Breast epithelium (tissue), 3 donors: Measurements from ENCODE around the gene GTPBP2.

Source experiments
- POLR2AphosphoS5 ChIP-seq, 3 donors: sonication (generic); formaldehyde crosslinking; IDR thresholded peaks; one replicate each; pipeline ENCODE4 v1.6.1; 2017; ENCODE audit warnings: antibody characterized with exemption in 3 of 3
- TF ChIP-seq, protein P1 (sequence below), 3 donors: fragments of 450-650 bp; IDR thresholded peaks; one replicate each; pipeline ENCODE4 v1.5.1; 2016 to 2017; ENCODE audit warnings: antibody characterized with exemption in 3 of 3, mild to moderate bottlenecking in 3 of 3, moderate library complexity in 3 of 3

DNA sequence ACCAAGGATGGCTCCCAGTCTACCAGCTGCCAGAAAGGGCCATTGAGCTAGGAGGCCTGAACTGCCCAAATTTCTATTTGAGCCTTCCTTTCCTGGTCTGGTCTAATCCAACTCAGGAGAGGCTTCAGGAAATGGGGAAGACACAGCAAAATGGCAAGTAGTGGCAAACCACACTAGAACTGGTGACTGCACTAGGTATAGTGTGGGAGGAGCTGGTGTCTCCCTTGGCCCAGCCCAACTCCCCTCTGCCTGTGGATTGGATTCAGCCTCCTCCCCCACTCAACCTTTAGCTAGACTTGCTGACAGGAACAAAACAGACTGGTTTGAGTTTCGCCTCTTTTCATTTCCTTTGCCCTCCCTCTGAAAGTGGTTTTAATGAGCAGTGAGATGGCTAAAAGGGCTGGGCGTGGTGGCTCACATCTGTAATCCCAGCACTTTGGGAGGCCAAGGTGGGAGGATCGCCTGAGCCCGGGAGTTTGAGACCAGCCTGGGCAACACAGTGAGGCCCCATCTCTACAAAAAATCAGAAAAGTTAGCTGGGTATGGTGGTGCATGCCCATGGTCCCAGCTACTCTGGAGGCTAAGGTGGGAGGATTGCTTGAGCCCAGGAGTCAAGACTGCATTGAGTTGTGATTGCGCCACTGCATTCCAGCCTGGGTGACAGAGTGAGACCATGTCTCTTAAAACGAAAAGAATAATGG is 41.0 kb upstream of the GTPBP2 start:
- no peak for TF ChIP-seq POLR2AphosphoS5 (IDR thresholded peaks at IDR 0.05)
- TF ChIP-seq, protein P1, sequence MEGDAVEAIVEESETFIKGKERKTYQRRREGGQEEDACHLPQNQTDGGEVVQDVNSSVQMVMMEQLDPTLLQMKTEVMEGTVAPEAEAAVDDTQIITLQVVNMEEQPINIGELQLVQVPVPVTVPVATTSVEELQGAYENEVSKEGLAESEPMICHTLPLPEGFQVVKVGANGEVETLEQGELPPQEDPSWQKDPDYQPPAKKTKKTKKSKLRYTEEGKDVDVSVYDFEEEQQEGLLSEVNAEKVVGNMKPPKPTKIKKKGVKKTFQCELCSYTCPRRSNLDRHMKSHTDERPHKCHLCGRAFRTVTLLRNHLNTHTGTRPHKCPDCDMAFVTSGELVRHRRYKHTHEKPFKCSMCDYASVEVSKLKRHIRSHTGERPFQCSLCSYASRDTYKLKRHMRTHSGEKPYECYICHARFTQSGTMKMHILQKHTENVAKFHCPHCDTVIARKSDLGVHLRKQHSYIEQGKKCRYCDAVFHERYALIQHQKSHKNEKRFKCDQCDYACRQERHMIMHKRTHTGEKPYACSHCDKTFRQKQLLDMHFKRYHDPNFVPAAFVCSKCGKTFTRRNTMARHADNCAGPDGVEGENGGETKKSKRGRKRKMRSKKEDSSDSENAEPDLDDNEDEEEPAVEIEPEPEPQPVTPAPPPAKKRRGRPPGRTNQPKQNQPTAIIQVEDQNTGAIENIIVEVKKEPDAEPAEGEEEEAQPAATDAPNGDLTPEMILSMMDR (IDR thresholded peaks at IDR 0.05) = no peak
